ENCODE measurements around the gene SYNE2.

- no peak for TF ChIP-seq CTCF (IDR thresholded peaks at IDR 0.05; ENCODE audit: low read depth, low read length, poor library complexity, severe bottlenecking)
- TF ChIP-seq EZH2phosphoT487 (IDR thresholded peaks at IDR 0.05; ENCODE audit: borderline replicate concordance, low read length), result no peak
These were observed 222.8 kb downstream of the SYNE2 start for GRCh38 chr14:64075613-64076005.
